ENCODE results near the gene TLR5.
A peak's percentile ranks its signal among the peaks of the same experiment; 100 is the strongest.
"Not testable (repeated sequence)": the region's sequence is repeated elsewhere in the genome, so short reads cannot be mapped to it uniquely, and the experiment has no call there.

TLR5 gene

GRCh38 chr1:223142795-223143536 lies at the start of gene TLR5:
Gene TLR5, minus strand, starts transcription at chr1:223143248. Its CDS starts 30,217 bp downstream, at chr1:223113031.
- DNase-seq (ENCODE audit: low read depth) = peak; percentile 89

- peak; percentile 60 for DNase-seq (ENCODE audit: low read depth)
Observed at GRCh38 chr1:223189903-223190724, 47.1 kb upstream of the TLR5 start.

GRCh38 chr1:223189525-223189902 lies 46.5 kb upstream of the TLR5 start:
- DNase-seq (ENCODE audit: low read depth) = no peak

- DNase-seq (ENCODE audit: low read depth) = no peak
Observed at GRCh38 chr1:223188618-223189356, 45.7 kb upstream of the TLR5 start.

- DNase-seq (ENCODE audit: low read depth) = no peak
Observed at GRCh38 chr1:223186800-223187199, 43.8 kb upstream of the TLR5 start.

- DNase-seq (ENCODE audit: low read depth) = no peak
Observed at GRCh38 chr1:223183268-223183862, 40.3 kb upstream of the TLR5 start.

- DNase-seq (ENCODE audit: low read depth) = no peak
Observed at GRCh38 chr1:223180731-223181321, 37.8 kb upstream of the TLR5 start.

- DNase-seq (ENCODE audit: low read depth) = no peak
Observed at GRCh38 chr1:223179786-223180185, 36.7 kb upstream of the TLR5 start.

GRCh38 chr1:223179280-223179679 lies 36.2 kb upstream of the TLR5 start:
- no peak for DNase-seq (ENCODE audit: low read depth)

- no peak for DNase-seq (ENCODE audit: low read depth)
Observed at GRCh38 chr1:223177681-223178080, 34.6 kb upstream of the TLR5 start.

GRCh38 chr1:223176437-223176836 lies 33.4 kb upstream of the TLR5 start:
- no peak for DNase-seq (ENCODE audit: low read depth)

- no peak for DNase-seq (ENCODE audit: low read depth)
Observed at GRCh38 chr1:223175633-223176032, 32.6 kb upstream of the TLR5 start.

- no peak for DNase-seq (ENCODE audit: low read depth)
Observed at GRCh38 chr1:223175032-223175431, 32.0 kb upstream of the TLR5 start.

GRCh38 chr1:223169458-223169857 lies 26.4 kb upstream of the TLR5 start:
- DNase-seq (ENCODE audit: low read depth) = not testable (repeated sequence)

GRCh38 chr1:223161321-223161720 lies 18.3 kb upstream of the TLR5 start:
- DNase-seq (ENCODE audit: low read depth) = no peak

- no peak for DNase-seq (ENCODE audit: low read depth)
Observed at GRCh38 chr1:223156343-223156742, 13.3 kb upstream of the TLR5 start.

- no peak for DNase-seq (ENCODE audit: low read depth)
Observed at GRCh38 chr1:223155153-223155552, 12.1 kb upstream of the TLR5 start.

- DNase-seq (ENCODE audit: low read depth) = no peak
Observed at GRCh38 chr1:223153177-223154119, 10.4 kb upstream of the TLR5 start.

GRCh38 chr1:223152399-223152798 lies 9.4 kb upstream of the TLR5 start:
- no peak for DNase-seq (ENCODE audit: low read depth)

- no peak for DNase-seq (ENCODE audit: low read depth)
Observed at GRCh38 chr1:223150443-223150842, 7.4 kb upstream of the TLR5 start.

- no peak for DNase-seq (ENCODE audit: low read depth)
Observed at GRCh38 chr1:223147873-223148272, 4.8 kb upstream of the TLR5 start.

Data from activated T-cell treated with anti-CD3 and anti-CD28 coated beads for 48 hours (primary cell).